22Rv1 (cell line): ENCODE results near the gene PCDH15.

Experiments used
- H3K27ac ChIP-seq: fragments of 450-650 bp; 2 replicates; pipeline ENCODE4 v1.5.1; 2017
- CTCF ChIP-seq: fragments of 450-650 bp; IDR thresholded peaks from 2 replicates; pipeline ENCODE4 v1.5.1; 2017; ENCODE audit warnings: mild to moderate bottlenecking
- ZFX ChIP-seq: fragments of 450-650 bp; IDR thresholded peaks from 2 replicates; pipeline ENCODE4 v1.6.1; 2017; ENCODE audit warnings: antibody characterized with exemption, borderline replicate concordance

Gene PCDH15

DNA sequence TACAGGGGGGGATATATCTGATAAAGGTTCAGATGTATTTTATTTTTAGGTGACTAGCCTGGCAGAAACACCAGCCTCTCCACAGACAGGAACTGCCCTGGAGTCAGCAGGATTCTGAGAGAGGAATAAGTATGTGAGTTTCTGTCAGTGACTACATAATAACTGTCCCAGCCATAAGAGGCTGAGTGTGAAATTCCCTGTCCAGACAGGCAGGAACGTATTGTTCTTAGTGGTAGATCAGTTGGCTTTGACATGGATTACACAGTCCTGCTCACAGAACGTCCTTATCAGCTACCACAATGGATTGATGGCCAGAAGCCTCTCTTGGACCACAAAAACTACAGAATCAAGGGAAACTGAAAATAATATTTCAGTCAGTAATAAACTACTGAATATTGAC lies 709.8 kb downstream of the PCDH15 start:
- no peak overlapping the region for H3K27ac ChIP-seq
- no peak for TF ChIP-seq ZFX
- TF ChIP-seq CTCF: no peak

DNA sequence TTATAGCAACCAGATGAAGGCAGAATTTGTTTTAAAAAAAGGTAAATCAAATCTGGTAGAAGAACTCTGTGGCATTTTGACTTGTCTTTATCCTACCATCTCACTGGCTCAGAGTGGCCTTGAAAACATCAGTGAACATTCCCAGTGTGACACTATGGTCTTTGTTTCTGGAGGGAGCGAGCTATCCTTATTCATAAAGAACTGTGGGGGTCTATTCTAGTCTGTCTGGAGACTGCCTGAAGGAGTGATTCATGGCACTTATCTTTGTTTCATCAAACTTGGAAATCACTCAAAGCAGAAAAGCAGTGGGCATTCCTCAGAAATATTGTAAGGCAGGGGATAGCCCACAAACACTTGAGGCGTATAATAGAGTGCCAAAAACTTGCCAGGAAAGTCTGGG lies 719.1 kb downstream of the PCDH15 start:
- TF ChIP-seq CTCF (no peak), ZFX (no peak)
- no peak overlapping the region for H3K27ac ChIP-seq

DNA sequence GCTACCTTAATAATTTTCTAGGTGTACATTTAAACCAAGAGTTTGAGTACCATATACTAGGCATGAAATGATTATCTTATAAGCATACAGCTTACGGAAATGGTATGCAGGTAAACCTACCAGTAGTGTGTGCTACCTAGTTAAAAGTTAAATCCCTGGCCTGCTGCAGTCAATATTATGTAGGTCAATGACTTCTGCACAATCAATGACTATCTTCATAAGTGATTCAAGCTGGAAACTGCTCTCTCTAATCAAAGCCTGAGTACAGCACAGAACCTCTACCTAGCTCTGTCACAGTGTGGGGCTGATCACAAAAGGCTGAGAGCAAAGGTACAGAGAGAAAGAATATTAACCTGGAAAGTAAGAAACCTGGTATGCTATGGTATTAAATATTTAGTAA lies 733.7 kb downstream of the PCDH15 start:
- no peak overlapping the region for H3K27ac ChIP-seq
- no peak for TF ChIP-seq CTCF
- TF ChIP-seq ZFX: no peak

DNA sequence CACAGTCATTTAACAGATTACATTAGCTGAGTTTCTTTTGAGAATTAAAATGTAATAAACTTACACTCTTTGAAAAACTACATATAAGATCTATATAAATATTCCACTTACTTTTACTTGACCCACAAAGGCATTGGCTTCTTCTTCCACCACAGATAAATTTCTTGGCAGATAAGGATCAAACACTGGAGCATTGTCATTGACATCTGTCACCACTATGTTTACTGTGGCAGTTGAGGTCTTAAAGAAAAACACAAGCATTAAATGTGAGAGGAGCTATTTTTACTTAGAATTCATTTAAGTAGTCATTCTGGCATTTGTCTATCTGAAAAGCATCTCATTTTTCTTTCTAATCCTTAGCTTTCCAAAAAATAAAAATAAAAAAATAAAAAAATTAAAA lies 734.4 kb downstream of the PCDH15 start:
- TF ChIP-seq CTCF (no peak), ZFX (no peak)
- H3K27ac ChIP-seq: no peak overlapping the region

DNA sequence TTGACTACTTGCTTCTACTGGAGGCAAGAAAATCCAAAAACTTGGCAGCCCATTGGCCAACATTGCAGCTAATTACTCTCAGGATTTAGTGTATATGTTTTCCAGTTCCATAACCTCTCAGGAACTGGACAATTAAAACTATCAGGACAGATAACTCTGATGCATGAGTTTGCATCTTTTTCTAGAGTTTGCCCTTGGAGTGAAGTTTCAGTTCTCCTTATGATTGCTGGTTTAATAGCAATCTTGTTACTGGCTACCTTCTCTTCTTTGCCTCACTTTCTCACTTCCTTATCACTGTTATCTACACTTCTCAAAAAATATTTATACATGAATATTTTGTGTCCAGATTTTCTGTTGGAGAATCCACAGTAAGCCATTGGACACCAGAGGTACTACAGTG lies 735.9 kb downstream of the PCDH15 start:
- TF ChIP-seq ZFX (no peak), CTCF (no peak)
- H3K27ac ChIP-seq: no peak overlapping the region

DNA sequence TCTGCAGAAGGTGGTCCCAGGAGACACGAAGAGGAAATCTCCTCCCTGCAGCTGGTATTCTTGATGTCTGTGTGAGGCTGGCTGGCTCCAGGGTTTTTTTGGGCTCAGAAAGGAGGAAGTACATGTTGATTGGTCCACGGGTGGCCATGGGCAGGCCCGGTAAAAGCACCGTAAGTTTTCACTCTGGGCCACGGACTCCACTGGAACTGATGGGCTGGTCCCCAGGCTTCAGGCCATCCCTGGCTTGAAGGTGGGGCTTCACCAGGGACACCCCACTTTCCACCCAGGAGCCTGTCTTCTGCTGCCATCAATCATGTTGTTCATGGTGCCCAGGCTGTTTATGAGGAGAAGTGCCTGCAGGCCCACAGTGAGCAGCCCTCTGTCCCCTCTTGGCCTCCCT lies 736.8 kb downstream of the PCDH15 start:
- TF ChIP-seq CTCF (no peak), ZFX (no peak)
- H3K27ac ChIP-seq: no peak overlapping the region

DNA sequence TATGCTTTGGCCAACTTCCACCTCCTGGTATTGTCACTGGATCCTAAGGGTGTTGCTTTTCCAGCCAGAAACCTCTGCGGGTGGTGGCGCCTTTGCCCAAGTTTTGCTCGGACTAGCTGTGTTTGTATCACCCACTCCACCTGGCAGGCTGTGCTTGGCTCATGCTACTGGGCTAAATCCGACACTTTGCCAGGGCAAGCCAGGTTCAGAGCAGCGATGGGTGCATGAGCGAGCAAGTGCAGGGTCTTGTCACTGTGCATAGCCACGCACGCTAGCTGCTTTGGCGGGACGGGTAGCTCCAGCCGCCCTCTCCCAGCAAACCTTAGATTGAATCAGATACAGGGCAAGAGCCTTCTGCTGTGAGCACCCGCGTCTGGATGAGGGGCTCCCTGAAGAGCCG lies 737.5 kb downstream of the PCDH15 start:
- TF ChIP-seq ZFX (no peak), CTCF (no peak)

GRCh38 chr10:54060572-54060971 lies 740.5 kb downstream of the PCDH15 start:
- no peak overlapping the region for H3K27ac ChIP-seq
- no peak for TF ChIP-seq ZFX
- TF ChIP-seq CTCF: no peak

More for the DNA sequence above, 737.5 kb downstream of the PCDH15 start:
- H3K27ac ChIP-seq: no peak overlapping the region
